Hippocampal formation (tissue), 2 donors: Measurements from ENCODE around the gene TANGO6.

Experiments
- DNase-seq, 2 donors: peaks; one replicate each; lab custom pipeline; 2025; lab: John Stamatoyannopoulos, UW

The TANGO6 gene

DNA sequence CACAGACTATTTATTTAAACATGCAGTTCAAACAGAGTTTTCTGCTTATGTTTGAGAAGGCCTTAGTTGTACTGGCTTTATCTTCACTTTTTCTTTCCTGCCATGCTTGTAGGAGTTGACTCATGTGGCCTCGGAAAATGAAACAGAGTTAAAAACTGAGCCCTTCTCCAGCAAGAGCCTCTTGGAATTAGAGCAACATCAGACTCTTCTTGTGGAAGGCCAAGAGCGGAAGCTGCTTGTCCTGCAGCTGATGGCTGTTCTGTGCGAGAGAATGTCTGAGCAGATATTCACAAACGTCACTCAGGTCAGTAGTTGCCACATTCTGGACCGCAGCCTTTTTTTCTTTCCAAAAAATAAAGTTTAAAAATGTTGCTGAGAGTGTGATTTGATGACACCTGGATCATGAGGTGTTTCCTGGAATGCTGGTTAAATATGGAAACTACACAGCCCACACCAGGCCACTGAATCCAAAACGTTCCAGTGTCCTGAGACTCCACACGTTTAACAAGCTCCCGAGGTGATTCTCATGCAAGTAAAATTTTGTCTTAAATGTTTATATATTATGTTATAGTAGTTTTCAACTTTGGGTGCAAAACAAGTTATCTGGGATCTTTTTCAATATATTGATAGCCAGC, 65.9 kb downstream of the TANGO6 start:
- no peak for DNase-seq

GRCh38 chr16:68910051-68910450, 66.7 kb downstream of the TANGO6 start:
- peak in 1 of 2 donors; percentile 6 for DNase-seq

- DNase-seq = no peak
These were observed 72.3 kb downstream of the TANGO6 start for GRCh38 chr16:68915589-68915988.

DNA sequence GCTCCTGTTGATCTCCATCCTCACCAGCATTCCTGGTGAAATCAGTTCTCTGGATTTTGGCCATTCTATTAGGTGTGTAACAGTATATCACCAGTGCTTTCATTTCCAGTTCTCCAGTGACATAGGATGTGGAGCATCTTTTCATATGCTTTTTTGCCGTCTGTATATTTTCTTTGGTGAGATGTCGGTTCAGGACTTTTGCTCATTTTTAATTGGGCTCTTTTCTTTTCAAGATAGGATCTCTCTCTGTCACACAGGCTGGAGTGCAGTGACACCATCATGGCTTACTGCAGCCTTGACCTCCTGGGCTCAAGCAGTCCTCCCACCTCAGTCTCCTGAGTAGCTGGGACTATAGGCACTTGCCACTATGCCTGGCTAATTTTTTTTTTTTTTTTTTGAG, 74.2 kb downstream of the TANGO6 start:
- DNase-seq = no peak

DNA sequence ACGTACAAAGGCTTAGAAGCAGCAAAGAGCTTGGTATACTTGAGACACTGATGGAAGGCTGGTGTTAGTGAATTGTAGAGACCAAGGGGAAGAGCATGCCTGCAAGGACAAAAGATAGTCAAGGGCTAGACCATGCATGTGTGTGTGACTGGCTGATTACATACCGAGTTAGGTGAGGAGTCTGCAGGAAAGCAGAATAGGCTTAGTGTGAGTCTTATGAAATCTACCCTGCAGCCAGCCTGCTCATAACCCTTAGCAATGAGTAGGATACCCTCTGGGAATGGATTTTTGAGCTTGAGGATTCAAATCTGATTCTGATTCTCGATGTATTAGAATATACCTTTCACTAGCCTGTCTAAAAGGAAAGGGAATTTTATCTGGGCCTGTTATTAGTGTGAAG, 77.0 kb downstream of the TANGO6 start:
- DNase-seq = no peak

GRCh38 chr16:68921637-68922036, 78.3 kb downstream of the TANGO6 start:
- no peak for DNase-seq

DNA sequence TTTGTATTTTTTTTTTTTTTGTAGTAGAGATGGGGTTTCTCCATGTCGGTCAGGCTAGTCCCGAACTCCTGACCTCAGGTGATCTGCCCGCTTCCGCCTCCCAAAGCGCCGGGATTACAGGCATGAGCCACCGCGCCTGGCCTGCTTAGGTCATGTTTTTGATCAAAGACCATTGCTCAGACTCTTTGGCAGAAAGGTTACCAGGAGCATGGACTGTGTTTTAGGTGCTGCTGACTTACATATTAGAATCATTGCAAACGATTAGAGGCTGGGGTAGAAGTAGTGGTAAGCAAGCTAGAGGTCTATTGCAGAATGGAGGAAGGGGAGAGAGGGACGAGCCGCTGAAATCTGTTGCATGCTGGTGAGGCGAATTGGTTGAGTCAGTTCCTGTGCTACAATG, 79.8 kb downstream of the TANGO6 start:
- no peak for DNase-seq

DNA sequence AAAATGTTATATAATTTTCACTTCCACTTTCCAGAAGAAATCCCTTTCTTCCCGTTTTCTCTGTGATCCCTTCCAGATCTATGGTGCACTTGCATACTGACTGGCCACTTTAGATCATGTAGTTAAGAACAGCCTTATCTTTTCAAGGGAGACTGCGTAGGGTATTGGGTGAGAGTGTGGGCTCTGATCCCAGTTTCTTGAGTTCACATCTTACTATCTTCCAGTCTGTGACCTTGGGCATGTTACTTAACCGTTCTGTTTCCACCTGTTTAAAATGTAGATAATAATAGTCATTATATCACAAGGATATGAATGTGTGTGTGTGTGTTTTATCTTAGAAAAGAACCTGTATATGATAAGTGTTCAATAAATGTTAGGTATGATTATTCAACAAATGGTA, 83.7 kb downstream of the TANGO6 start:
- DNase-seq = no peak

DNA sequence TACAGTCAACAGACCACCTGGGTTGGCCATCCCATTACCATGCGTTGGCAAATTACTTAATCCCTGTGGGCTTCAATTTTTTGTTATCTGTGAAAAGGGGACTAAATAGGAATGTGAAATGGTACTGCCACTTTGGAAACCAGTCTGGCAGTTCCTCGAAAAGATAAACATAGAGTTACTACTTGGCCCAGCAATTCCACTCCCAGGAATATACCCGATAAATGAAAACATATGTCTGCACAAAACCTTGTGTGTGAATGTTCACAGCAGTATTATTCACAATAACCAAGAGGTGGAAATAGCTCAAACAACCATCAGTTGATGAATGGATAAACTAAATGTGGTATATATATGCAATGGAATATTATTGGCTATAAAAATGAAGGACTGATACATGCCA, 87.9 kb downstream of the TANGO6 start:
- DNase-seq = no peak

- DNase-seq = no peak
These were observed 91.1 kb downstream of the TANGO6 start for GRCh38 chr16:68934402-68934801.

GRCh38 chr16:68935008-68935407, 91.7 kb downstream of the TANGO6 start:
- no peak for DNase-seq

DNA sequence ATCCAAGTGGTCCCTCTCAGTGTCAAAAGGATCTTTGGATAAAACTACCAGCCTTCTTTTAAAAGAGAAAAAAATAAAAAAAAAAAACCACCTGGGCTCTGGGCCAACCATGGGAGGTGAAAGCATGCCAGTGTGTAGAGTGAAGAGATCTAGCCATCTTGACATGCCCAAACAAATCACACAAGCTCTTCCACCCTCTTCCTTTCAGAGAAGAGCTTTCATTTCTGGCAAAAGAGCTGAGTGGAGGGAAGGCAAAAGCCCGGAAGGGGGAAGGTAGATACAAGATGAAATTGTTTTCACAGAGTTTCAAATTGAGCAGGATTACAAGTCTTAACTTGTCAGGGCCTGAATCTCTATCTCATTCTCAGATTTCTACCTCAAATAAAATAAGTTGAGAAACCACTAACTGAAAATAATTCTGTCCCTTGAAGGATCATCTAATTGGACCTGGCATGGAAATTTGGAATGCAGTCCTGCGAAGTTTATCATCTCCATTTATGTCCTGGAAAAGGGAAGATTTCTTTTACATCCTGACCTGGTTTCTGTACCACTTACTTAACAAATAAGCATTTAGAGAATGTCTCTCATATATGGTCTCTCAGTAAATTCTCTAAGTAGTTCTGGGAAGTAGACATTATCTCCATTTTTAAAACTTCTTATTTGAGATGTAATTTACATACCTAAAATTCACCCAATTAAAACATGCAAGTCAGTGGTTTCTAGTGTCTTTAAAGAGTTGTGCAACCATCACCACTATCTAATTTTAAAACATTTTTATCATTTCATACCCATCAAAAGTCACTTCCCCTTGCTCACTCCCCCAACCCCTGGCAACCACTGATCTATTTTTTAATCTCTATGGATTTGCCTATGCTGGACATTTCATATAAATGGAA, 93.7 kb downstream of the TANGO6 start:
- DNase-seq = no peak

DNA sequence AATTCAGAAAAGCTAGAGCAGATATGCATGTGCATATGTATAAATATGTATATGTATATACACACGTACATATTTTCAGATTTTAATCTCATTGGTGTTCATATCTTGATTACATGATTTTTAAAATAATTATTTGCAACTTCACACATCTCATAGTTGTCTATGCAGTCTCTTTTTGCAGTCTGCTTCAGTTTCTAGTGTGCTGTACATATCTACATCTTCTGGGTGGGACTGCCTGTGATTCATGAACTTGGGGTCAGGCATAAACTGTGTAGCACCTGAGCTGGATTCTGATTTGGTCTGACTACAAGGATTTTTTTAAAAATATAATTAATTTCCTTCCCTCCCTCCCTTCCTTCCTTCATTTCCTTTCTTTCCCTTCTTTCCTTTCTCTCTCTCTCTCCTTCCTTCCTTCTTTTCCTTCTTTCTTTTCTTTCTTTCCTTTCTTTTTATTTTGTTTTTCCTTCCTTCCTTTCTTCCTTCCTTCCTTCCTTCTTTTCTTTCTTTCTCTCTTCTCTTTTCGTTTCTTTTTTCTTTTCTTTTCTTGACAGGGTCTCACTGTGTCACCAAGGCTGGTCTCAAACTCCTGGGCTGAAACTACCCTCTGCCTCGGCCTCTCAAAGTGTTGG, 96.5 kb downstream of the TANGO6 start:
- no peak for DNase-seq

DNA sequence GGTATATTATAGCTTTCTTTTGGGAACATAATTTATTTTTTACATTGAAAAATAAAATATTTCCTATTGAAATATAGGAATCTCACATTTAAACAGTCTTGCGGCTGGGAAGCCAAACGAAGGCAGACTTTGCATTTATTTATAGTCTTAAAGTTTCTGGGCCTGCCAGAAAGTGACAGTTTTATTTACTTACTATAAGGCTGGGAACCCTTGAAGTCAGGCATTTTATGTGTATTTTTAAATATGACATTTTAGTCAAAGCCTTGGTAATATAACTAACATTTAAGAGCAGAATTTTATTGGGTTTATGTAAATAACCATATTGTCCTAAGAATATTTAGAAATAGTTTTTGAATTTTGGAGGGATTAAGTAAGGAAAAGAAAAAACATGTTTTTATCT, 97.5 kb downstream of the TANGO6 start:
- DNase-seq = no peak

- DNase-seq = no peak
These were observed 100.6 kb downstream of the TANGO6 start for GRCh38 chr16:68943961-68944360.

DNA sequence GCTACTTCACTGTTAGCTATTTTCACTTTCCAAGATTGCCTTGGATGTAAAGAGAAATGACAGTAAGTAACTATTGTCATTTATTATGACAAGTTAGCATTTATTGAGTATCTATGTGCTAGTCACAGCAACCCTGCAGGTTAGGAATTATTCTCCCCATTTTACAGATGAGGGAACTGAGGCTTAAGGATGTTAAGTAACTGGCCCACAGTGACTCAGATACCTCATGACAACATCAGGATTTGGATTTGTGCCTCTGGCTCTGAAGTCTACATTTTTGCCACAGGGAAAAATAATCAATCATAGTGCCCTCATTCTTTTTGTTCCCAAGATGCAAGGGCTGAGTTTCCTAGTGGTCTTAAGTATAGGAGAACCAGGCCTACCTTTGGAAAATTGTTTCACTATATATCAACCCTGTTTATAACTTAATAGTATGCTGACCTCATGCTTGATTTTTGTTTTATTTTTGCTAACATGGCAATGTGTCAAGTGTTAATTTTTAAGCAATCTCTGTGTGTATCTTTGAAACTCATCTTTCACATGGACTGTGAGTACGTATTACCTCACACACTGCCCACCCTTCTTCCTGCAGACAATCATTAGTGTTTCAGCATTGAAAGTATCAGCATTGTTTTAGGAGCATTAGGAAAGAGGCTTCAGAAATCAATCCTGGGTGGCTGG, 105.0 kb downstream of the TANGO6 start:
- DNase-seq = no peak

- DNase-seq = no peak
These were observed 108.9 kb downstream of the TANGO6 start for GRCh38 chr16:68951991-68952877.

DNA sequence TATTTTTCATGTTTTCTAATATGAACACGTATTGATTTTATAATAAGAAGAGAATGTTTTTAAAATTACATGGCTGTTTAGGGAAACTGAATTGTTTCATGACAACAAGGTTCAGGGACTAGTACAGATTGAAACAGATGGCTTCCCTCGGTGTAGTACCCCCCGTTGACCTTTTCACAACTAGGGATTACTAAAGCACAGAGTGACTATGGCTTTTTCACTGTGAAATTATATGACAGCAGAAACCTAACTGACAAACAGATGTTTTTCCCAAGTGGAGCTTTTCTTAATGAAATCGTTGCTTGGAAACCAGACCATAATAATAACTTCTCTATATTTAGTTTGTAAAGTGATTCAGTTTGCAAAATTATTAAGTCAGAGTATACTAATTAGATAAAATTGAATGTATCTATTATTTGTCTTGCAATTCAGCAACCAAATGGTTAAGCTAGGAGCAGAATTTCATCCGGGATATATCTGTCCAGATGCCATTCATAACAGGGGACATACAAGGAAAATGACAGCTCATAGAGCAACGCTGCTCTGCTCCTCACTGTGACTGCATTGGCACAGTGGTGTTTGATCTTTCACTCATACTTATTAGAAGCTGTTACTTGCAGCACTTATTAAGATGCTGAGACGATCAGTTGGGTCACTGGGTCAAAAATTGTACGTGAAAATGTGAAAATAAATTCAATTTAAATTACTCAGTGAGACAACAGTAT, 111.7 kb downstream of the TANGO6 start:
- DNase-seq = no peak

DNA sequence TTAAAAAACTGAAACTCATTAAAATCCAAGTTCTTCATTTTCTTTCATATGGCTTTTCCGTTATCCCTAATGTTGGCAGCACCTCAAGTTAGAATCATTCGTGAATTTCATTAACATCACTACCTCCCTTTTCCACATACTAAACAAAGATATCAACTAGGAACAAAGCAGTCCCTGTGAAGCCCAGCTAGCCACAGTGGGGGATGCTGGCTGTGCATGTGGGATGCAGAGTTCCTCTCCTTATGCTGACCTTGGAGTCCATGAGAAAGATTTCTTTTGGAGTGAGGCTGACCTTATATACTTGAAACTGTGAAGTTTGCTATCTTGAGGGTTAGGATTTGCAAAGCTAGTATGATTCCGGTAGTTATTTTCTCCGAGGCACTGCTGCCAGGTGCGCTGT, 117.6 kb downstream of the TANGO6 start:
- no peak for DNase-seq

DNA sequence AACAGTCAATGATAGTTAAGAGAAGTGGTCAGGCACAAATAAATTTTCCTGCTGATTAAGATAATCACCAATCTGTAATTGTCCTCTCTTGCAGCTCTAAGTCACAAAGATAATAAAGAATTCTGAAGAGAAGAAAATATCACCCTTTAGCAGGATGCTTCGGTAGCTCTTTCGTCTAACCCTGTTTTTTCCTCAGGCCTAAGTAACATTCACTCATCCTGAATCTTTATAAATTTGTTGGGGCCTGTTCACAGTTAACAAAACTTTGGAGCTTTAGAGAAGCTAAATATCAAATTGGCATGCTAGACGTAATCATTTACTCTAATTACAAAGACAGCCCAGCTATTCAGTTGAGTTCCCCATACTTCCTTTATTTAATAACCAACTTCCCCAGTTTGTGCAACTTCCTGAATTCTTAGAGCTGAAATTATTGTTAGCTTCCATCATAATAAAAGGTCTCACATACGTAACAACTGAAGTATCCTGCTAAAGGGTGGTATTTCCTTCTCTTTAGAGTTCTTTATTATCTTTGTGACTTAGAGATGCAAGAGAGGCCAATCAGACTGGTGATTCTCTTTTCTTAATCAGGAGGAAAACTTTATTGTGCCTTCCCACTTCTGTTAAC, 118.6 kb downstream of the TANGO6 start:
- DNase-seq = no peak
